Glomerular visceral epithelial cell (primary cell): Measurements from ENCODE around the gene KCND2.
"Not testable (repeated sequence)": the region's sequence is repeated elsewhere in the genome, so short reads cannot be mapped to it uniquely, and the experiment has no call there.

Source experiments
- DNase-seq: peaks from one replicate; pipeline ENCODE4 v3.0.0-alpha.2; 2016; ENCODE audit errors: extremely low spot score

Gene KCND2

GRCh38 chr7:120742372-120742771 lies 469.4 kb downstream of the KCND2 start:
- DNase-seq: no peak

GRCh38 chr7:120743128-120743527 lies 470.2 kb downstream of the KCND2 start:
- no peak for DNase-seq

GRCh38 chr7:120760050-120760449 lies 487.1 kb downstream of the KCND2 start:
- no peak for DNase-seq

- no peak for DNase-seq
Measured at GRCh38 chr7:120760851-120761250, 487.9 kb downstream of the KCND2 start.

- no peak for DNase-seq
Measured at GRCh38 chr7:120770206-120770605, 497.2 kb downstream of the KCND2 start.

GRCh38 chr7:120774481-120774880 lies 501.5 kb downstream of the KCND2 start:
- no peak for DNase-seq

GRCh38 chr7:120775755-120776154 lies 502.8 kb downstream of the KCND2 start:
- DNase-seq: no peak

- not testable (repeated sequence) for DNase-seq
Measured at GRCh38 chr7:120779078-120779477, 506.1 kb downstream of the KCND2 start.

GRCh38 chr7:120780451-120780850 lies 507.5 kb downstream of the KCND2 start:
- DNase-seq: not testable (repeated sequence)

GRCh38 chr7:120780938-120781337 lies 508.0 kb downstream of the KCND2 start:
- no peak for DNase-seq

- DNase-seq: not testable (repeated sequence)
Measured at GRCh38 chr7:120781924-120782323, 508.9 kb downstream of the KCND2 start.

GRCh38 chr7:120783273-120783672 lies 510.3 kb downstream of the KCND2 start:
- no peak for DNase-seq

GRCh38 chr7:120783721-120784120 lies 510.7 kb downstream of the KCND2 start:
- no peak for DNase-seq

- no peak for DNase-seq
Measured at GRCh38 chr7:120785095-120785494, 512.1 kb downstream of the KCND2 start.

- peak; percentile 59 for DNase-seq
Measured at GRCh38 chr7:120792091-120792860, 519.3 kb downstream of the KCND2 start.

GRCh38 chr7:120792861-120793130 lies 519.8 kb downstream of the KCND2 start:
- no peak for DNase-seq

GRCh38 chr7:120793213-120793936 lies 520.4 kb downstream of the KCND2 start:
- no peak for DNase-seq

- no peak for DNase-seq
Measured at GRCh38 chr7:120794106-120794729, 521.2 kb downstream of the KCND2 start.

GRCh38 chr7:120797026-120797645 lies 524.2 kb downstream of the KCND2 start:
- no peak for DNase-seq

GRCh38 chr7:120799147-120799546 lies 526.2 kb downstream of the KCND2 start:
- DNase-seq: no peak
